PC-9 (cell line): ENCODE measurements around the gene CAPN11. TPM values are rescaled to one million over a fixed set of nuclear protein-coding genes. Genes with fewer than 3 reads are reported as not detected.
A peak's percentile ranks its signal among the peaks of the same experiment; 100 is the strongest.

Source experiments
- BruUV-seq: library from RNA; stranded (reverse); fragments of 400-500 nt; replicated peaks from 2 replicates; lab custom pipeline; 2021; lab: Mats Ljungman, UMichigan
- CTCF ChIA-PET: fragments of 300-600 bp; sonication (Branson Sonifier 250); formaldehyde crosslinking; loops from one replicate; lab custom pipeline; 2022; ENCODE audit warnings: antibody characterized with exemption; lab: Charles Lee
- POLR2A ChIA-PET: fragments of 300-600 bp; sonication (Branson Sonifier 250); formaldehyde crosslinking; loops from one replicate; lab custom pipeline; 2022; ENCODE audit warnings: antibody characterized with exemption; ENCODE audit not compliant: unreplicated experiment; lab: Charles Lee
- DNase-seq, 2 experiments: peaks; one replicate each; pipeline versions ENCODE4 v3.0.0 to v3.0.0-alpha.2; 2015 to 2022; ENCODE audit warnings: mixed read lengths in 1 of 2
- H2AFZ ChIP-seq: fragments of 200-600 bp; sonication (generic); 2 replicates; pipeline ENCODE4 v1.8.1; 2017; ENCODE audit warnings: antibody characterized with exemption
- H3F3A ChIP-seq: fragments of 200-600 bp; sonication (generic); 2 replicates; pipeline ENCODE4 v1.8.1; 2017; ENCODE audit warnings: antibody characterized with exemption, mild to moderate bottlenecking, low read depth; ENCODE audit not compliant: insufficient read depth
- H3K27ac ChIP-seq: fragments of 200-600 bp; sonication (generic); 2 replicates; pipeline ENCODE4 v1.6.1; 2016; ENCODE audit warnings: mixed run types
- H3K27me3 ChIP-seq: fragments of 200-600 bp; sonication (generic); 2 replicates; pipeline ENCODE4 v1.6.1; 2016; ENCODE audit warnings: low read depth, mixed run types; ENCODE audit not compliant: insufficient read depth
- H3K36me3 ChIP-seq: fragments of 200-600 bp; sonication (generic); 2 replicates; pipeline ENCODE4 v1.6.1; 2016; ENCODE audit warnings: low read depth, mixed run types
- H3K4me1 ChIP-seq: fragments of 200-600 bp; sonication (generic); replicated peaks from 2 replicates; pipeline ENCODE4 v1.6.1; 2016; ENCODE audit warnings: mixed run types; ENCODE audit not compliant: insufficient read depth
- H3K4me2 ChIP-seq: fragments of 200-600 bp; sonication (generic); 2 replicates; pipeline ENCODE4 v1.6.1; 2017; ENCODE audit warnings: mixed run types
- H3K4me3 ChIP-seq: fragments of 200-600 bp; sonication (generic); 2 replicates; pipeline ENCODE4 v1.6.1; 2016; ENCODE audit warnings: mixed run types
- H3K79me2 ChIP-seq: fragments of 200-600 bp; sonication (generic); 2 replicates; pipeline ENCODE4 v1.6.1; 2017; ENCODE audit warnings: low read depth, mixed run types
- H3K9me2 ChIP-seq: fragments of 200-600 bp; sonication (generic); 2 replicates; pipeline ENCODE4 v1.8.1; 2017; ENCODE audit warnings: mild to moderate bottlenecking; ENCODE audit not compliant: insufficient read depth
- H3K9me3 ChIP-seq: fragments of 200-600 bp; sonication (generic); 2 replicates; pipeline ENCODE4 v1.8.1; 2016; ENCODE audit warnings: low read depth; ENCODE audit not compliant: insufficient read depth
- H4K20me1 ChIP-seq: fragments of 200-600 bp; sonication (generic); 2 replicates; pipeline ENCODE4 v1.8.1; 2017; ENCODE audit not compliant: insufficient read depth
- EZH2 ChIP-seq: fragments of 200-600 bp; sonication (generic); IDR thresholded peaks from 2 replicates; pipeline ENCODE4 v1.8.0; 2017; ENCODE audit warnings: antibody characterized with exemption, low read depth
- intact Hi-C: fragments of 100-400 bp; cut with micrococcal nuclease; formaldehyde crosslinking; loops from one replicate; pipeline ENCODE4 v1.10.0; 2022; ENCODE audit not compliant: unreplicated experiment
- total RNA-seq: library from RNA; stranded (reverse); gene quantifications from 2 replicates; pipeline ENCODE4 v1.2.3, GENCODE V29; 2021
- TF ChIP-seq, protein P1 (sequence below): fragments of 200-600 bp; sonication (generic); conservative IDR thresholded peaks from 2 replicates; pipeline ENCODE4 v1.6.1; 2017; ENCODE audit warnings: mixed run types, antibody characterized with exemption, mild to moderate bottlenecking, moderate library complexity

CAPN11 gene
- total RNA-seq, 1 experiment from 2014 or later = not detected

DNA sequence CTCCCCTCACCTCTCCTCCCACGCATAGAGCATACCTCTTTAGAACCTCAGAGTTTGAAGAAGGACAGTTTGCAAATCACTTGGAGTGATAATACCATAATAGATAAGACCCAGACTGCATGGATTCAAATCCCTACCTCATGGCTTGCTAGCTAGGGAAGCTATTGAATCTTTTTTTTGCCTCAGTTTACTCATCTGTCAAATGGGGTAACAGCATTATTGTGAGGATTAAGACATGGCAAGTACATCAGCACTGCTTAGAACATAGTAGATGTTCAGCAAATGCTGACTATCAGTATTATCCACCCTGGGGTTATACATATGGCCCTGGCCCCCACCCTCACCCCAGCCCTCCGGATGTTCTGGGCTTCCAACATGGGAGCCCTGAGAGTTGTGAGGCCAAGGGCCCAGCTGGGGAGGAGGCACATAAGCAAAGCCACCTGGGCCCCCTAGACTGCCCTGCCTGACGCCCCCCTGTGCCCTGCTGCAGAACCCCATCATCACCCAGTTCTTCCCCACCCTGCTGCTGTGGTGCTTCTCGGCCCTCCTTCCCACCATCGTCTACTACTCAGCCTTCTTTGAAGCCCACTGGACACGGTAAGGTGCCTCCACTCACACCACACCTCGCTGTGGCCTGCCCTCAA lies 9.1 kb upstream of the CAPN11 start:
- Histone ChIP-seq H3K4me2 (no peak overlapping the region), H3K4me3 (no peak overlapping the region), H3K4me1 (no peaks in the 10 kb centered on the region), H3K36me3 (no peaks in the 10 kb centered on the region), H4K20me1 (no peaks in the 10 kb centered on the region), H2AFZ (no peak overlapping the region), H3K27me3 (no peaks in the 10 kb centered on the region), H3K27ac (no peak overlapping the region), H3K79me2 (no peaks in the 10 kb centered on the region), H3F3A (no peaks in the 10 kb centered on the region), H3K9me3 (no peaks in the 10 kb centered on the region), H3K9me2 (no peaks in the 10 kb centered on the region)
- no peak for DNase-seq
- POLR2A ChIA-PET = no interaction called here
- TF ChIP-seq, protein P1, sequence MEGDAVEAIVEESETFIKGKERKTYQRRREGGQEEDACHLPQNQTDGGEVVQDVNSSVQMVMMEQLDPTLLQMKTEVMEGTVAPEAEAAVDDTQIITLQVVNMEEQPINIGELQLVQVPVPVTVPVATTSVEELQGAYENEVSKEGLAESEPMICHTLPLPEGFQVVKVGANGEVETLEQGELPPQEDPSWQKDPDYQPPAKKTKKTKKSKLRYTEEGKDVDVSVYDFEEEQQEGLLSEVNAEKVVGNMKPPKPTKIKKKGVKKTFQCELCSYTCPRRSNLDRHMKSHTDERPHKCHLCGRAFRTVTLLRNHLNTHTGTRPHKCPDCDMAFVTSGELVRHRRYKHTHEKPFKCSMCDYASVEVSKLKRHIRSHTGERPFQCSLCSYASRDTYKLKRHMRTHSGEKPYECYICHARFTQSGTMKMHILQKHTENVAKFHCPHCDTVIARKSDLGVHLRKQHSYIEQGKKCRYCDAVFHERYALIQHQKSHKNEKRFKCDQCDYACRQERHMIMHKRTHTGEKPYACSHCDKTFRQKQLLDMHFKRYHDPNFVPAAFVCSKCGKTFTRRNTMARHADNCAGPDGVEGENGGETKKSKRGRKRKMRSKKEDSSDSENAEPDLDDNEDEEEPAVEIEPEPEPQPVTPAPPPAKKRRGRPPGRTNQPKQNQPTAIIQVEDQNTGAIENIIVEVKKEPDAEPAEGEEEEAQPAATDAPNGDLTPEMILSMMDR = no peak
- TF ChIP-seq EZH2 = no peak
- CTCF ChIA-PET = no interaction called here
- BruUV-seq = no TSS peak
- intact Hi-C loops = no loop called here

DNA sequence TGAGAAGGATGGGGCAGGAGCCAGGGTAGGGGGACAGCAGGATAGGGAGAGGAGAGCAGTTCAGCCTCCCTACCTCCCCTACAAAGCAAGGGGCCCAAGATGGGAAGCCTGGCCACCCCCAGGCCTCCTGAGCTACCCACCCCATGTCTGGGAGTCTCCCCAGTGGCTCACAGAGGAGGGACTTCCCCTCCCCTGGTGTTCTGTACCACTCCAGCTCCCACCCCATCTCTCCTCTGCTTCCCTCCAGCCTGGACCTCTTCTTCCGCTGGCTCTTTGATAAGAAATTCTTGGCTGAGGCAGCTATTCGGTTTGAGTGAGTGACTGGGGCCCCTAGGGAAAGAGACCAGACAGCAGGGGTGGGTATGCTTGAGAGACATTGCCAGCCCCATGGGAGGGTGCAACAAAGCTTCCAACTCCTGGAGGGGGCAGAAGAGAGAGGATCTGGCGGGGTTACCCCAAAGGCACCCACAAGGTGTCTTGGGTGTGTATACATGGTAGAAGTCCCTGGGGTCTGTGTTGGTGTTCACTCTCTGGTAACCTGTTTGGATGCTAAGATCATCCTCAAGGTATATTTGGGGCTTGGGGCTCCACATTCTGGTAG lies 8.2 kb upstream of the CAPN11 start:
- Histone ChIP-seq H2AFZ (no peak overlapping the region), H3K9me2 (no peaks in the 10 kb centered on the region), H3K4me1 (no peaks in the 10 kb centered on the region), H3K36me3 (no peaks in the 10 kb centered on the region), H4K20me1 (no peaks in the 10 kb centered on the region), H3F3A (no peaks in the 10 kb centered on the region), H3K27me3 (no peaks in the 10 kb centered on the region), H3K27ac (no peak overlapping the region), H3K4me2 (no peak overlapping the region), H3K4me3 (no peak overlapping the region), H3K9me3 (no peaks in the 10 kb centered on the region), H3K79me2 (no peaks in the 10 kb centered on the region)
- ChIA-PET CTCF (no interaction called here), POLR2A (no interaction called here)
- no TSS peak for BruUV-seq
- no peak for TF ChIP-seq EZH2
- TF ChIP-seq, protein P1 = no peak
- no peak for DNase-seq
- intact Hi-C loops = no loop called here

DNA sequence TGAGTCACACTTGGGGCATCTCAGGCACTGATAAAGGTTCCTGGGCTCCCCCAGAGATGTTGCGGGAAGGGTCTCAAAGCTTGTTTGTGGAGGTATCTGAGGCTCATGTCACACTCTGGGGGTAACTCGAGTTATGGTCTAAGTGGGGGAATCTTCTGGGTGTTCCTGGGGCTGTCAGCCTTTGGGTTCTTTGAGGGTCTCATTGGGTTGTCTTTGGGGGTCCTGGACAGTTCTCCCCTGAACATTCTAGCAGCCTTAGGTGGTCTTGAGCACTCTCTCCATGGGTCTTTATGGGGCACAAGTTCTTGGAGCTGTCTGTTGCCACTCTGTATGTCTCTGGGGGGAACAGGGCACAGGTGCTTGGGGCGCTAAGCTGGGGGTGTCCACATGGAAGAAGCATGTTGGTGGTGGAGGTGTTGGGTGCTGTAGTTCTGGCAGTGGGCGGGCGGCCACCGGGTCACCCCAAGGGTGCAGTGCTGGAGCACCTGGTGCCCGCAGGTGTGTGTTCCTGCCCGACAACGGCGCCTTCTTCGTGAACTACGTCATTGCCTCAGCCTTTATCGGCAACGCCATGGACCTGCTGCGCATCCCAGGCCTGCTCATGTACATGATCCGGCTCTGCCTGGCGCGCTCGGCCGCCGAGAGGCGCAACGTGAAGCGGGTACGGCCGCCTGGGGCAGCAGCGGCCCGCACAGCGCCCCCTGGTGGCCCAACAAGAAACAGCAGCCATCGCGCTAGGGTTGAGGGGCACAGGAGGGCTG lies 7.1 kb upstream of the CAPN11 start:
- TF ChIP-seq, protein P1 = peak; percentile 99
- no peak for TF ChIP-seq EZH2
- Histone ChIP-seq H4K20me1 (no peaks in the 10 kb centered on the region), H3K79me2 (no peaks in the 10 kb centered on the region), H3K9me2 (no peaks in the 10 kb centered on the region), H3K27me3 (no peaks in the 10 kb centered on the region), H2AFZ (no peak overlapping the region), H3K4me3 (no peak overlapping the region), H3K36me3 (no peaks in the 10 kb centered on the region), H3K4me2 (peak overlapping the region; percentile 36; the same call in 1 of the 2 replicates), H3F3A (peaks cover 7% of the 10 kb centered on the region; the same call in 1 of the 2 replicates), H3K9me3 (no peaks in the 10 kb centered on the region), H3K4me1 (no peaks in the 10 kb centered on the region), H3K27ac (no peak overlapping the region)
- BruUV-seq = no TSS peak
- peak; percentile 41 to 74 for DNase-seq
- intact Hi-C loops = loop anchor here (1.0 kb wide), 1 partner anchor 55 kb away; no protein-coding TSS in a partner anchor
- POLR2A ChIA-PET = no interaction called here
- CTCF ChIA-PET = no interaction called here
